Measurements from ENCODE around the gene FFAR4.

GRCh38 chr10:93628858-93629257 is 62.4 kb downstream of the FFAR4 start:
- TF ChIP-seq YY1 (IDR thresholded peaks at IDR 0.05; ENCODE audit: insufficient read depth, insufficient read length) (no peak), ZNF274 (IDR thresholded peaks at IDR 0.05; ENCODE audit: low read depth, low read length) (no peak), SUZ12 (IDR thresholded peaks at IDR 0.05; ENCODE audit: extremely low read depth, insufficient read depth, insufficient read length) (no peak)

Data from NT2/D1 (cell line).